GM12873 (cell line): ENCODE results near the gene C19orf18.

Experiments
- CTCF ChIP-seq: IDR thresholded peaks from 2 replicates; pipeline ENCODE4 v1.5.1; 2012; ENCODE audit warnings: low read depth, mild to moderate bottlenecking, moderate library complexity, low read length, control low read depth; ENCODE audit not compliant: insufficient read depth; ENCODE audit errors: missing control alignments

Gene C19orf18

GRCh38 chr19:57978586-57979289 lies 4.4 kb upstream of the C19orf18 start:
- TF ChIP-seq CTCF = no peak

- TF ChIP-seq CTCF = no peak
These were observed 9.6 kb downstream of the C19orf18 start for GRCh38 chr19:57964761-57965160.

GRCh38 chr19:57961785-57962184 lies 12.5 kb downstream of the C19orf18 start:
- no peak for TF ChIP-seq CTCF

GRCh38 chr19:57954996-57955395 lies 19.3 kb downstream of the C19orf18 start:
- no peak for TF ChIP-seq CTCF

GRCh38 chr19:57949702-57950101 lies 24.6 kb downstream of the C19orf18 start:
- no peak for TF ChIP-seq CTCF

- no peak for TF ChIP-seq CTCF
These were observed 25.0 kb downstream of the C19orf18 start for GRCh38 chr19:57949296-57949695.

- peak; percentile 62 for TF ChIP-seq CTCF
These were observed 26.8 kb downstream of the C19orf18 start, which contains the start of gene ZNF256 for GRCh38 chr19:57947419-57948134. Gene ZNF256, minus strand, starts transcription at chr19:57947706. Its CDS starts 232 bp downstream, at chr19:57947474.
